OCI-LY1 (cell line): ENCODE data around the gene ERMAP.

ENCODE experiments used
- H2AFZ ChIP-seq: fragments of 200-600 bp; sonication (generic), shearing (Covaris generic); 2 replicates; pipeline ENCODE4 v1.6.0; 2014; ENCODE audit warnings: antibody characterized with exemption, mild to moderate bottlenecking, low read length
- H3F3A ChIP-seq: fragments of 200-600 bp; sonication (generic), shearing (Covaris generic); 2 replicates; pipeline ENCODE4 v1.6.0; 2014; ENCODE audit warnings: mild to moderate bottlenecking, antibody characterized with exemption, low read length, moderate library complexity; ENCODE audit not compliant: insufficient read depth
- H3K27ac ChIP-seq: fragments of 200-600 bp; sonication (generic); 2 replicates; pipeline ENCODE4 v1.5.1; 2014; ENCODE audit warnings: low read length, mixed run types, mild to moderate bottlenecking, low read depth; ENCODE audit not compliant: poor library complexity, severe bottlenecking
- H3K27me3 ChIP-seq: fragments of 200-600 bp; sonication (generic); 2 replicates; pipeline ENCODE4 v1.6.0; 2014; ENCODE audit warnings: antibody characterized with exemption, mild to moderate bottlenecking, low read length, moderate library complexity; ENCODE audit not compliant: insufficient read depth
- H3K36me3 ChIP-seq: fragments of 200-600 bp; sonication (generic); 2 replicates; pipeline ENCODE4 v1.6.1; 2014; ENCODE audit warnings: mild to moderate bottlenecking, antibody characterized with exemption, low read length, moderate library complexity, mixed read lengths; ENCODE audit not compliant: insufficient read depth
- H3K4me1 ChIP-seq: fragments of 200-600 bp; sonication (generic); 2 replicates; pipeline ENCODE4 v1.5.1; 2014; ENCODE audit warnings: mild to moderate bottlenecking, low read length, moderate library complexity; ENCODE audit not compliant: insufficient read depth, severe bottlenecking
- H3K4me2 ChIP-seq: fragments of 200-600 bp; sonication (generic), shearing (Covaris generic); 2 replicates; pipeline ENCODE4 v1.6.1; 2014; ENCODE audit warnings: low read length
- H3K4me3 ChIP-seq: fragments of 200-600 bp; sonication (generic); 2 replicates; pipeline ENCODE4 v1.5.1; 2014; ENCODE audit warnings: low read length, low read depth, mild to moderate bottlenecking, mixed read lengths; ENCODE audit not compliant: poor library complexity, severe bottlenecking
- H3K79me2 ChIP-seq: fragments of 200-600 bp; shearing (Covaris generic); 2 replicates; pipeline ENCODE4 v1.6.1; 2016; ENCODE audit warnings: mixed run types, low read length, mixed read lengths; ENCODE audit not compliant: insufficient read depth
- H3K9ac ChIP-seq: fragments of 200-600 bp; sonication (generic), shearing (Covaris generic); 2 replicates; pipeline ENCODE4 v1.6.1; 2014; ENCODE audit warnings: mild to moderate bottlenecking, low read length, mixed read lengths
- H3K9me2 ChIP-seq: fragments of 200-600 bp; sonication (generic), shearing (Covaris generic); 2 replicates; pipeline ENCODE4 v1.6.1; 2014; ENCODE audit warnings: low read depth, mild to moderate bottlenecking, low read length, mixed read lengths
- H3K9me3 ChIP-seq: fragments of 200-600 bp; shearing (Covaris generic); 2 replicates; pipeline ENCODE4 v1.6.1; 2014; ENCODE audit warnings: low read length, mixed read lengths
- H4K20me1 ChIP-seq: fragments of 200-600 bp; sonication (generic), shearing (Covaris generic); 2 replicates; pipeline ENCODE4 v1.6.0; 2016; ENCODE audit warnings: mild to moderate bottlenecking, low read length; ENCODE audit not compliant: insufficient read depth
- CTCF ChIP-seq: fragments of 200-600 bp; sonication (generic), shearing (Covaris generic); IDR thresholded peaks from 2 replicates; pipeline ENCODE4 v1.5.1; 2017; ENCODE audit warnings: mild to moderate bottlenecking, antibody characterized with exemption, low read length, moderate library complexity, mixed read lengths
- EZH2 ChIP-seq: fragments of 200-600 bp; sonication (generic), shearing (Covaris generic); IDR thresholded peaks from 2 replicates; pipeline ENCODE4 v1.8.0; 2017; ENCODE audit warnings: borderline replicate concordance, mixed run types, mild to moderate bottlenecking, antibody characterized with exemption, low read length, moderate library complexity, mixed read lengths

ERMAP gene

DNA sequence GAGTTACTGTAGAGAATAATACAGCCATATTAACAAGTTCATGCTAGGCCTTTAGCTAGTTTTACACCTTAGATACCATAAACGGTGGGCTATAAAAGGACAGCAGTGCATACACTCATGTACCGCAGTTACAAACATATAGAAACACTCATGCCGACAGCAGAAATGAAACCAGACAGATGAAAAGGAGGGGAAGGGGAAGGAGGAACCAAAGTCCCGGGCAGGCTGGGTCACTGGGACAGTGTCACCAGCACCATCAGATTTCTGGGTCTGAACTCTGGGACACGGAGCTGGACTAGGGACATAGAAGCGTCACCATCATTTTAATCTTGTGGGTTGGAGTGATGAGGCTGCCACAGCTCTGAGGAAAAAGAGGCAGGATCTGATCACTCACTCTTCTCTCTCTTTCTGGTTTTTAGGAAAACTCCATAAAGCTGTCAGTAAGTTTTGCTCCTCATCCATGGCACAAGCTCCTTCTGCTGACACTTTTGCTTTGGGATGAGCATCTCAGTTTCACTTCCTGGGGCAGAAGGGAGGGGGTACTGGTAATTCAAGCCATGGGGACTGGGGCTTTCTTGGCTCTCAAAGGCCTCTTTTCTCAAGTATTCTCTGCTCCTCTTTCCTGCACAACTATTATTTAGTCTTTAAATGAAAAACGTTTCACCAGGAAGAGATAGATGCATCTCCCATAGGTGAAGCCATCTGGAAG, 21.7 kb downstream of the ERMAP start:
- H3K27me3 ChIP-seq: no peaks in the 10 kb centered on the region
- no peaks in the 10 kb centered on the region for H3F3A ChIP-seq
- no peaks in the 10 kb centered on the region for H3K79me2 ChIP-seq
- no peak overlapping the region for H3K4me3 ChIP-seq
- no peaks in the 10 kb centered on the region for H3K9me2 ChIP-seq
- H2AFZ ChIP-seq: no peak overlapping the region
- H3K27ac ChIP-seq: no peak overlapping the region
- no peak overlapping the region for H3K4me2 ChIP-seq
- H3K36me3 ChIP-seq: 0 out of 2 replicates have a peak, but pooled peaks cover 3% of the 10 kb centered on the region
- H4K20me1 ChIP-seq: no peaks in the 10 kb centered on the region
- no peaks in the 10 kb centered on the region for H3K9me3 ChIP-seq
- no peaks in the 10 kb centered on the region for H3K4me1 ChIP-seq
- H3K9ac ChIP-seq: no peak overlapping the region
- TF ChIP-seq CTCF (no peak), EZH2 (no peak)

DNA sequence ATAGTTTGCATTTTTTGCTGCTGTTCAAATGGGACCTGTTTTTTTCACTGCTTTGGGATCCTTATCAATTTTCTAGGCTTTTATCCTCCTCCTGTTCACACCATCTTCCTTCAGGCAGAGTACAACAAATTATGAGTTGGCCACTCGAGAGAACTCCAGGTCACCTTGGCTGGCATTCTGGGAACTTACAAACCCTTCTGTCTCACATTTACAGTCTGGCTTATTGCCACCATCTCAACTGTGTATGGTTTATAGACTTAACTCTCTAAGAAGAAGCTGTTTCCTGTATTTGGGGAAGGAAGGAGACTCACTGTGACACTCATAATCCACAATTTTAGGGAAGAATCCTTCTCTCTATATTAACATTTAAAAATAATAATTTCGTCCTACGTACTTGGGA, 24.1 kb downstream of the ERMAP start:
- H3K4me2 ChIP-seq: no peak overlapping the region
- H3K9ac ChIP-seq: no peak overlapping the region
- TF ChIP-seq CTCF (no peak), EZH2 (no peak)
- no peak overlapping the region for H3K27ac ChIP-seq
- H3K36me3 ChIP-seq: 0 out of 2 replicates have a peak, but pooled peaks cover 3% of the 10 kb centered on the region
- H3K9me2 ChIP-seq: no peaks in the 10 kb centered on the region
- H3K9me3 ChIP-seq: no peaks in the 10 kb centered on the region
- no peaks in the 10 kb centered on the region for H3F3A ChIP-seq
- H3K27me3 ChIP-seq: no peaks in the 10 kb centered on the region
- no peak overlapping the region for H2AFZ ChIP-seq
- peaks cover 5% of the 10 kb centered on the region for H3K4me1 ChIP-seq
- no peak overlapping the region for H3K4me3 ChIP-seq
- H3K79me2 ChIP-seq: no peaks in the 10 kb centered on the region
- H4K20me1 ChIP-seq: no peaks in the 10 kb centered on the region

DNA sequence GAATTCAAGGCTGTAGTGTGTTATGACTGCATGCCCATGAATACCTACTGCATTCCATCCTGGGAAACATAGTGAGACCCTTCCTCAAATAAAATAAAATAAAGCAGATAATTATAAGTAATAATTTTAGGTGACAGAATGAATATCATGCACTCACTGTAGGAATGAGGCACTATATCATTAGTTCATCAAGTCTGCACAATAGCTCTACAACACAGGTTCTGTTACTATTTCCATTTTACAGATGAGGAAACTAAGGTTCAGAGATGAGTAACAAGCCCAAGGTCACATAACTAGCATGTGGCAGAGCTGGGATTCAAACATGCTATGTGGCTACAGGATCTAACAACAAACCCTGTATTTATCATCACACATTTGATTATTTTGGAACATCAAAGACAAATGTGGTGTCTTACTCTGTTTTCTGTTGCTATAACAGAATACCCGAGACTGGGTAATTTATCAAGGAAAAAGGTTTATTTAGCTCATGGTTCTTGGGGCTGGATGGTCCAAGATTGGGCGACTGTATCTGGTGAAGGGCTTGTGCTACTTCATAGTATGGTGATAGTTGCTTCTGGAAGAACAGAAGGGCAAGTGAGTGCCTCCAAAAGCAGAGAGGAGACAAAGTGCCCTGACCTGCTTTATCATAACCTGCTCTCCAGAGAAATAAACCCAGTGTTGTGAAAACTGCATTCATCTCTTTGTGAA, 24.7 kb downstream of the ERMAP start:
- H3K4me1 ChIP-seq: peaks cover 6% of the 10 kb centered on the region
- H4K20me1 ChIP-seq: no peaks in the 10 kb centered on the region
- H3K36me3 ChIP-seq: 0 out of 2 replicates have a peak, but pooled peaks cover 3% of the 10 kb centered on the region
- no peak overlapping the region for H3K4me3 ChIP-seq
- H3K9me3 ChIP-seq: no peaks in the 10 kb centered on the region
- no peak overlapping the region for H2AFZ ChIP-seq
- no peak overlapping the region for H3K9ac ChIP-seq
- H3K27ac ChIP-seq: no peak overlapping the region
- H3F3A ChIP-seq: no peaks in the 10 kb centered on the region
- H3K4me2 ChIP-seq: no peak overlapping the region
- H3K9me2 ChIP-seq: no peaks in the 10 kb centered on the region
- TF ChIP-seq CTCF (no peak), EZH2 (no peak)
- H3K79me2 ChIP-seq: no peaks in the 10 kb centered on the region
- H3K27me3 ChIP-seq: no peaks in the 10 kb centered on the region
